Renal cortical epithelial cell (primary cell): ENCODE results near the gene PEX11B. TPM values are rescaled to one million over a fixed set of nuclear protein-coding genes. Genes with fewer than 3 reads are reported as not detected.
"Not testable (repeated sequence)": the region's sequence is repeated elsewhere in the genome, so short reads cannot be mapped to it uniquely, and the experiment has no call there.

Experiments
- DNase-seq: peaks from one replicate; pipeline ENCODE4 v3.0.0-alpha.2; 2011; ENCODE audit warnings: low read depth
- total RNA-seq: library from RNA; depleted of rRNA; stranded (reverse); fragments of >200 nt; gene quantifications from 2 replicates; pipeline ENCODE4 v1.2.3, GENCODE V29; 2014

The PEX11B gene
- total RNA-seq, 1 donor from 2014 or later: 40.6 TPM

- no peak for DNase-seq
Observed at GRCh38 chr1:145952903-145953302, 34.4 kb upstream of the PEX11B start.

GRCh38 chr1:145951526-145951925, 33.0 kb upstream of the PEX11B start:
- DNase-seq: no peak

- no peak for DNase-seq
Observed at GRCh38 chr1:145949219-145949618, 30.7 kb upstream of the PEX11B start.

GRCh38 chr1:145947551-145947950, 29.0 kb upstream of the PEX11B start:
- DNase-seq: no peak

GRCh38 chr1:145946477-145946986, 28.0 kb upstream of the PEX11B start:
- no peak for DNase-seq

- DNase-seq: no peak
Observed at GRCh38 chr1:145944532-145944931, 26.0 kb upstream of the PEX11B start.

- no peak for DNase-seq
Observed at GRCh38 chr1:145942871-145943270, 24.4 kb upstream of the PEX11B start.

- no peak for DNase-seq
Observed at GRCh38 chr1:145942405-145942804, 23.9 kb upstream of the PEX11B start.

- DNase-seq: no peak
Observed at GRCh38 chr1:145937436-145937835, 18.9 kb upstream of the PEX11B start.

GRCh38 chr1:145936247-145936646, 17.7 kb upstream of the PEX11B start:
- DNase-seq: no peak

GRCh38 chr1:145935708-145936107, 17.2 kb upstream of the PEX11B start:
- DNase-seq: no peak

GRCh38 chr1:145932522-145933009, 14.0 kb upstream of the PEX11B start:
- not testable (repeated sequence) for DNase-seq

- no peak for DNase-seq
Observed at GRCh38 chr1:145927916-145928643, 9.6 kb upstream of the PEX11B start.

- DNase-seq: peak; percentile 98
Observed at GRCh38 chr1:145927063-145927886, 8.8 kb upstream of the PEX11B start, which contains the start of gene RBM8A. RBM8A (minus strand) TSS chr1:145927484; CDS start chr1:145927426, 58 bp downstream.

- no peak for DNase-seq
Observed at GRCh38 chr1:145926686-145927062, 8.2 kb upstream of the PEX11B start.

GRCh38 chr1:145922266-145922665, 3.7 kb upstream of the PEX11B start:
- no peak for DNase-seq

- DNase-seq: not testable (repeated sequence)
Observed at GRCh38 chr1:145920297-145920696, 1.8 kb upstream of the PEX11B start.

- peak; percentile 75 for DNase-seq
Observed at GRCh38 chr1:145918992-145919939, 749 bp upstream of the PEX11B start.

- no peak for DNase-seq
Observed at GRCh38 chr1:145917595-145917994, 922 bp downstream of the PEX11B start.

GRCh38 chr1:145916745-145917144, 1.8 kb downstream of the PEX11B start:
- DNase-seq: peak; percentile 29

- no peak for DNase-seq
Observed at GRCh38 chr1:145912128-145912641, 6.3 kb downstream of the PEX11B start.
